Upper lobe of left lung (tissue), 6 donors: ENCODE measurements around the gene STARD7. TPM values are rescaled to one million over a fixed set of nuclear protein-coding genes. Genes with fewer than 3 reads are reported as not detected.
A peak's percentile ranks its signal among the peaks of the same experiment; 100 is the strongest.

ENCODE experiments used
- ATAC-seq, 2 donors: fragments of 200-7000 bp; cut with Tn5 transposase; one replicate each; pipeline ENCODE4 v1.9.1; 2022; ENCODE audit warnings: mild to moderate bottlenecking in 2 of 2, moderate library complexity in 2 of 2; ENCODE audit not compliant: low FRiP score in 2 of 2
- DNase-seq, 2 donors: peaks; one replicate each; pipeline ENCODE4 v3.0.0-alpha.2; 2019 to 2020
- H3K27ac ChIP-seq, 4 donors: fragments of 200-600 bp; sonication (generic); one replicate each; pipeline ENCODE4 v1.5.1; 2016 to 2019
- H3K27me3 ChIP-seq, 4 donors: fragments of 200-600 bp; sonication (generic); one replicate each; pipeline ENCODE4 v1.5.1; 2017 to 2019
- H3K36me3 ChIP-seq, 4 donors: fragments of 200-600 bp; sonication (generic); one replicate each; pipeline ENCODE4 v1.5.1; 2016 to 2019
- H3K4me1 ChIP-seq, 4 donors: fragments of 200-600 bp; sonication (generic); one replicate each; pipeline ENCODE4 v1.5.1; 2018 to 2019
- H3K4me3 ChIP-seq, 4 donors: fragments of 200-600 bp; sonication (generic); one replicate each; pipeline ENCODE4 v1.5.1; 2017 to 2019; ENCODE audit warnings: mild to moderate bottlenecking in 2 of 4, moderate library complexity in 1 of 4
- H3K9me3 ChIP-seq, 4 donors: fragments of 200-600 bp; sonication (generic); one replicate each; pipeline ENCODE4 v1.5.1; 2018 to 2019
- CTCF ChIP-seq, 6 experiments: fragments of 450-650 bp in 4 of 6; fragments of 200-600 bp in 2 of 6; sonication (generic) in 2 of 6; IDR thresholded peaks; one replicate each; pipeline ENCODE4 v1.5.1; 2016 to 2019; ENCODE audit warnings: antibody characterized with exemption in 6 of 6
- EP300 ChIP-seq, 4 donors: sonication (generic); formaldehyde crosslinking; IDR thresholded peaks; one replicate each; pipeline ENCODE4 v1.5.1; 2017; ENCODE audit warnings: antibody characterized with exemption in 4 of 4, control low read depth in 2 of 4
- POLR2A ChIP-seq, 4 donors: fragments of 450-650 bp; IDR thresholded peaks; one replicate each; pipeline ENCODE4 v1.5.1; 2016 to 2017; ENCODE audit warnings: antibody characterized with exemption in 4 of 4, mild to moderate bottlenecking in 2 of 4
- POLR2AphosphoS5 ChIP-seq, 2 donors: sonication (generic); formaldehyde crosslinking; IDR thresholded peaks; one replicate each; pipeline ENCODE4 v1.5.1; 2017; ENCODE audit warnings: antibody characterized with exemption in 2 of 2
- WGBS, 2 donors: methylation state at CpG; one replicate each; pipeline ENCODE4 v1.1.5; 2017 to 2018; 5-methylcytosine and 5-hydroxymethylcytosine counted together
- total RNA-seq, 6 donors: library from RNA; depleted of rRNA in 4 of 6; stranded (reverse); fragments of >200 nt in 4 of 6; gene quantifications; one replicate each; pipeline versions ENCODE4 v1.1.0 to v1.2.1, GENCODE V29; 2016 to 2021
- donor health status: DM: no; HTN: no; CAD: no; lungs with moderate emphysema.
- donor health status: DM: no; HTN: yes; CAD: no; lungs with severe emphysema.

Gene STARD7
- total RNA-seq, 6 donors from 2014 or later: 76.4 to 226 (median 166) TPM

DNA sequence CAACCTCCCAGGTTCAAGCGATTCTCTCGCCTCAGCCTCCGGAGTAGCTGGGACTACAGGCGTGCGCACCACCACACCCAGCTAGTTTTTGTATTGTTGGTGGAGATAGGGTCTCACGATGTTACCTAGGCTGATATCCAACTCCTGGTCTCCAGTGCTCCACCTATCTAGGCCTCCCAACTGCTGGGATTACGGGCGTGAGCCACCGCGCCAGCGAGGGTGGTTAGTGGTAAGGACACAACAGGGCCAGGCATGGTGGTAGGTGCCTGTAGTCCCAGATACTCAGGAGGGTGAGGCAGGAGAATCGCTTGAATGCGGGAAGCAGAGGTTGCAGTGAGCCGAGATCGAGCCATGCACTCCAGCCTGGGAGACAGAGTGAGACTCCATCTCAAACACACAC lies 36.8 kb downstream of the STARD7 start:
- TF ChIP-seq CTCF (IDR thresholded peaks at IDR 0.05): no peak
- TF ChIP-seq POLR2AphosphoS5 (IDR thresholded peaks at IDR 0.05): no peak
- TF ChIP-seq EP300 (IDR thresholded peaks at IDR 0.05): no peak
- no peak for TF ChIP-seq POLR2A (IDR thresholded peaks at IDR 0.05)
- H3K36me3 ChIP-seq: no peaks in the 10 kb centered on the region
- H3K4me3 ChIP-seq: no peak overlapping the region
- 94 to 97% methylated on average over 10 to 15 of the region's 15 CpGs for WGBS, 2 donors
- DNase-seq (no peak), ATAC-seq (no peak)
- no peaks in the 10 kb centered on the region for H3K9me3 ChIP-seq
- H3K27me3 ChIP-seq: no peaks in the 10 kb centered on the region
- no peaks in the 10 kb centered on the region for H3K4me1 ChIP-seq
- no peak overlapping the region for H3K27ac ChIP-seq

DNA sequence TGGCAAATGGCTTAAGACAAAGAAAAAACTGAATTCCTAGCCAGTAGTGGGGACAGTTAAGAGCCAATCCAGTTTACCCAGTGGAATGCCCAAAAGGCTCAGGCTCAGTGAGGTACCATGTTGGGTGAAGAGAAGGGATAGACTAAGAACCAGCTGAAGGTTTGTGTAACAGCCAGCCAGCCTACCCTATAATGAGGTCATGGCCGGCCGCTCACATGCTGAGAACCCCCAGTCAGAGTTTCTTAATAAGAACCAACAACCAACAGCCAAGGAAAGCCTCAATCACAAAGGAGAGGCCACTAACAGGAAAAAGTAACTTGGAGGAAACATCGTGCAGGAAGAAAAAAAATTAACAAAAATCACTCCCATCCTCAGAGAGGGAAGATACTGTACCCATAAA lies 38.0 kb downstream of the STARD7 start:
- H3K27me3 ChIP-seq: no peaks in the 10 kb centered on the region
- no peaks in the 10 kb centered on the region for H3K36me3 ChIP-seq
- H3K27ac ChIP-seq: no peak overlapping the region
- WGBS, 2 donors: 88 to 89% methylated on average over 3 of the region's 3 CpGs
- TF ChIP-seq POLR2AphosphoS5 (IDR thresholded peaks at IDR 0.05) (no peak), POLR2A (IDR thresholded peaks at IDR 0.05) (no peak), EP300 (IDR thresholded peaks at IDR 0.05) (no peak), CTCF (IDR thresholded peaks at IDR 0.05) (no peak)
- no peaks in the 10 kb centered on the region for H3K9me3 ChIP-seq
- no peak for ATAC-seq
- no peak overlapping the region for H3K4me3 ChIP-seq
- no peak for DNase-seq
- no peaks in the 10 kb centered on the region for H3K4me1 ChIP-seq

GRCh38 chr2:96169868-96170507 lies 38.6 kb downstream of the STARD7 start:
- Histone ChIP-seq H3K27me3 (no peaks in the 10 kb centered on the region), H3K4me1 (no peaks in the 10 kb centered on the region), H3K27ac (no peak overlapping the region), H3K9me3 (no peaks in the 10 kb centered on the region), H3K4me3 (no peak overlapping the region), H3K36me3 (no peaks in the 10 kb centered on the region)
- WGBS, 2 donors: 84 to 89% methylated on average over 2 of the region's 2 CpGs
- ATAC-seq (no peak), DNase-seq (no peak)
- TF ChIP-seq EP300 (IDR thresholded peaks at IDR 0.05): no peak
- TF ChIP-seq CTCF (IDR thresholded peaks at IDR 0.05): no peak
- no peak for TF ChIP-seq POLR2AphosphoS5 (IDR thresholded peaks at IDR 0.05)
- TF ChIP-seq POLR2A (IDR thresholded peaks at IDR 0.05): no peak

DNA sequence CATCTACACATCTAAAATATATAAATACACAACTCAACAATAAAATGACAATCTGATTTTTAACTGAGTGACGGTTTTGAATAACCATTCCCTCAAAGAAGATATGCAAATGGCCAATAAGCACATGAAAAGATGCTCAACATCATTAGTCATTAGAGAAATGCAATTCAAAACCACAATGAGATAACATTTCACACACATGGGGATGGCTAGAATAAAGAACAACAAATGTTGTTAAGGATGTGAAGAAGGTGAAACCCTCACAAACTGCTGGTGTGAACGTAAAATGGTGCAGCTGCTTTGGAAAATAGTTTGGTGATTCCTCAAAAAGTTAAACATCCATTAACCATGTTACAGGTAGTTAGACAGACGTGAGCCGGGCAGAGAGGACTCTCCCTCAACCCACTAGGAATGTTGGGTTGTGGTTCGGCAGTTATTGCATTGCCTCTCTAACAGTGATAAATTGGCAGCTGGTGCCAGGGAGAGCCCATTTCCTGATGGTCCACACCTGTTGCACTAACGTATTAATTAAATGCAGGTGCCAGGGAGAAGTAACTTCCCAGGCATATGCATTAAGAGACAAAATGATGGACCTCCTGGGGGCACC lies 41.1 kb downstream of the STARD7 start:
- WGBS, 2 donors: 70 to 82% methylated on average over 6 of the region's 6 CpGs

GRCh38 chr2:96164459-96165184 lies 44.0 kb downstream of the STARD7 start:
- ATAC-seq (peak in 1 of 2 donors; percentile 56), DNase-seq (peak in 1 of 2 donors; percentile 46)
- TF ChIP-seq POLR2AphosphoS5 (IDR thresholded peaks at IDR 0.05) (peak in 1 of 2 donors; percentile 11), EP300 (IDR thresholded peaks at IDR 0.05) (no peak), POLR2A (IDR thresholded peaks at IDR 0.05) (peak in 1 of 4 donors; percentile 33)
- H3K4me1 ChIP-seq: no peaks in the 10 kb centered on the region
- WGBS, 2 donors: 67 to 79% methylated on average over 12 to 18 of the region's 18 CpGs
- H3K4me3 ChIP-seq: no peak overlapping the region
- H3K36me3 ChIP-seq: no peaks in the 10 kb centered on the region
- H3K27me3 ChIP-seq: no peaks in the 10 kb centered on the region
- no peaks in the 10 kb centered on the region for H3K9me3 ChIP-seq
- H3K27ac ChIP-seq: peak overlapping the region in 2 of 4 donors; percentile 72 to 78

More for the DNA sequence above, 41.1 kb downstream of the STARD7 start:
- no peaks in the 10 kb centered on the region for H3K36me3 ChIP-seq
- no peak for DNase-seq
- no peaks in the 10 kb centered on the region for H3K9me3 ChIP-seq
- no peak overlapping the region for H3K4me3 ChIP-seq
- no peak for TF ChIP-seq POLR2A (IDR thresholded peaks at IDR 0.05)
- no peaks in the 10 kb centered on the region for H3K4me1 ChIP-seq
- no peak overlapping the region for H3K27ac ChIP-seq
- ATAC-seq: no peak
- H3K27me3 ChIP-seq: no peaks in the 10 kb centered on the region
